Tibial nerve (tissue), 4 donors: ENCODE results near the gene PPFIBP2.

Source experiments
- EP300 ChIP-seq, 2 donors: sonication (generic); formaldehyde crosslinking; IDR thresholded peaks; one replicate each; pipeline ENCODE4 v1.6.1; 2017; ENCODE audit warnings: antibody characterized with exemption in 2 of 2, mild to moderate bottlenecking in 1 of 2
- TF ChIP-seq, protein P1 (sequence below), 5 experiments: fragments of 200-600 bp in 3 of 5; fragments of 450-650 bp in 2 of 5; sonication (generic) in 3 of 5; IDR thresholded peaks; one replicate each; pipeline ENCODE4 v1.5.1; 2016 to 2019; ENCODE audit warnings: antibody characterized with exemption in 5 of 5, mild to moderate bottlenecking in 3 of 5, moderate library complexity in 2 of 5

GRCh38 chr11:7543302-7543701 is 29.5 kb downstream of the PPFIBP2 start:
- TF ChIP-seq, protein P1, sequence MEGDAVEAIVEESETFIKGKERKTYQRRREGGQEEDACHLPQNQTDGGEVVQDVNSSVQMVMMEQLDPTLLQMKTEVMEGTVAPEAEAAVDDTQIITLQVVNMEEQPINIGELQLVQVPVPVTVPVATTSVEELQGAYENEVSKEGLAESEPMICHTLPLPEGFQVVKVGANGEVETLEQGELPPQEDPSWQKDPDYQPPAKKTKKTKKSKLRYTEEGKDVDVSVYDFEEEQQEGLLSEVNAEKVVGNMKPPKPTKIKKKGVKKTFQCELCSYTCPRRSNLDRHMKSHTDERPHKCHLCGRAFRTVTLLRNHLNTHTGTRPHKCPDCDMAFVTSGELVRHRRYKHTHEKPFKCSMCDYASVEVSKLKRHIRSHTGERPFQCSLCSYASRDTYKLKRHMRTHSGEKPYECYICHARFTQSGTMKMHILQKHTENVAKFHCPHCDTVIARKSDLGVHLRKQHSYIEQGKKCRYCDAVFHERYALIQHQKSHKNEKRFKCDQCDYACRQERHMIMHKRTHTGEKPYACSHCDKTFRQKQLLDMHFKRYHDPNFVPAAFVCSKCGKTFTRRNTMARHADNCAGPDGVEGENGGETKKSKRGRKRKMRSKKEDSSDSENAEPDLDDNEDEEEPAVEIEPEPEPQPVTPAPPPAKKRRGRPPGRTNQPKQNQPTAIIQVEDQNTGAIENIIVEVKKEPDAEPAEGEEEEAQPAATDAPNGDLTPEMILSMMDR (IDR thresholded peaks at IDR 0.05), result no peak
- no peak for TF ChIP-seq EP300 (IDR thresholded peaks at IDR 0.05)
